Mucosa of stomach (tissue), 1 donor: ENCODE data around the gene B3GALT2.

Experiments
- H3K27me3 ChIP-seq: one replicate; pipeline ENCODE4 v1.7.0; 2013; ENCODE audit warnings: mild to moderate bottlenecking, low read length; ENCODE audit not compliant: control insufficient read depth, insufficient read depth
- H3K36me3 ChIP-seq: one replicate; pipeline ENCODE4 v1.7.0; 2013; ENCODE audit warnings: low read length; ENCODE audit not compliant: control insufficient read depth, insufficient read depth
- H3K4me1 ChIP-seq: one replicate; pipeline ENCODE4 v1.7.0; 2013; ENCODE audit warnings: mild to moderate bottlenecking, low read length; ENCODE audit not compliant: control insufficient read depth, insufficient read depth
- H3K4me3 ChIP-seq: one replicate; pipeline ENCODE4 v1.7.0; 2013; ENCODE audit warnings: low read length
- H3K9ac ChIP-seq: one replicate; pipeline ENCODE4 v1.7.0; 2013; ENCODE audit warnings: mild to moderate bottlenecking, low read length, moderate library complexity
- H3K9me3 ChIP-seq: one replicate; pipeline ENCODE4 v1.7.0; 2013; ENCODE audit warnings: mild to moderate bottlenecking, low read length, moderate library complexity; ENCODE audit not compliant: control insufficient read depth
- donor health status: Pancreatic carcinoma.

B3GALT2 gene

GRCh38 chr1:193179094-193179493 is 7.3 kb downstream of the B3GALT2 start:
- Histone ChIP-seq H3K27me3 (no peaks in the 10 kb centered on the region), H3K9ac (no peak overlapping the region), H3K4me3 (no peak overlapping the region), H3K9me3 (no peaks in the 10 kb centered on the region), H3K4me1 (no peaks in the 10 kb centered on the region), H3K36me3 (no peaks in the 10 kb centered on the region)

DNA sequence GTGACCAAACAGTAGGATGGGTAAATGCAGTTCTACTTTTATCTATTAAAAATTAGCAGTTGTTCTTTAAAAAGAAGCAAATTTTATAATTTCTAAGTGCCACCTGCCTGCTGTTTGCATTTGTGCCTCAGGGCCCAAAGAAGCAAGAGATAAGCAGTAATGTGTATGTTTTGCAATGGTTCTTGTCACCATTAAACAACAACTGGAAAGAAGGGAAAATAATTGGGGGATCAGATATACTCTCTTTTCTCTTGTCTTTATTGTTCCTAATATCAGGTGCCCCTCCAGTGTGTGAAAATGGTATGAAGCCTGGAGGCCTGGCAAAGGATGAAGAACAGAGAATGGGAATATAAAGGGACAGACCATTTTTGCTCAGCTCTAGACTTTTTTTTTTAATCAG is 9.6 kb downstream of the B3GALT2 start:
- Histone ChIP-seq H3K27me3 (no peaks in the 10 kb centered on the region), H3K9me3 (no peaks in the 10 kb centered on the region), H3K9ac (no peak overlapping the region), H3K4me1 (no peaks in the 10 kb centered on the region), H3K4me3 (no peak overlapping the region), H3K36me3 (no peaks in the 10 kb centered on the region)

- H3K27me3 ChIP-seq = no peaks in the 10 kb centered on the region
- no peaks in the 10 kb centered on the region for H3K4me1 ChIP-seq
- no peaks in the 10 kb centered on the region for H3K36me3 ChIP-seq
- no peak overlapping the region for H3K4me3 ChIP-seq
- no peaks in the 10 kb centered on the region for H3K9me3 ChIP-seq
- no peak overlapping the region for H3K9ac ChIP-seq
Observed at GRCh38 chr1:193176113-193176512, 10.3 kb downstream of the B3GALT2 start.

GRCh38 chr1:193157360-193157759 is 29.1 kb downstream of the B3GALT2 start:
- Histone ChIP-seq H3K4me1 (peaks cover 9% of the 10 kb centered on the region), H3K4me3 (no peak overlapping the region), H3K9me3 (no peaks in the 10 kb centered on the region), H3K9ac (no peak overlapping the region), H3K27me3 (no peaks in the 10 kb centered on the region), H3K36me3 (no peaks in the 10 kb centered on the region)

GRCh38 chr1:193156822-193157142 is 29.6 kb downstream of the B3GALT2 start:
- Histone ChIP-seq H3K27me3 (no peaks in the 10 kb centered on the region), H3K36me3 (no peaks in the 10 kb centered on the region), H3K9ac (no peak overlapping the region), H3K9me3 (no peaks in the 10 kb centered on the region), H3K4me1 (peaks cover 9% of the 10 kb centered on the region), H3K4me3 (no peak overlapping the region)

GRCh38 chr1:193156117-193156821 is 30.1 kb downstream of the B3GALT2 start:
- Histone ChIP-seq H3K4me1 (peaks cover 9% of the 10 kb centered on the region), H3K36me3 (no peaks in the 10 kb centered on the region), H3K4me3 (no peak overlapping the region), H3K27me3 (no peaks in the 10 kb centered on the region), H3K9ac (no peak overlapping the region), H3K9me3 (no peaks in the 10 kb centered on the region)

- Histone ChIP-seq H3K9ac (no peak overlapping the region), H3K4me3 (no peak overlapping the region), H3K36me3 (no peaks in the 10 kb centered on the region), H3K9me3 (no peaks in the 10 kb centered on the region), H3K27me3 (no peaks in the 10 kb centered on the region), H3K4me1 (no peaks in the 10 kb centered on the region)
Observed at GRCh38 chr1:193144999-193145398, 41.4 kb downstream of the B3GALT2 start.

GRCh38 chr1:193144361-193144938 is 42.0 kb downstream of the B3GALT2 start:
- H3K9ac ChIP-seq = no peak overlapping the region
- no peaks in the 10 kb centered on the region for H3K36me3 ChIP-seq
- H3K27me3 ChIP-seq = no peaks in the 10 kb centered on the region
- H3K4me1 ChIP-seq = no peaks in the 10 kb centered on the region
- H3K4me3 ChIP-seq = no peak overlapping the region
- no peaks in the 10 kb centered on the region for H3K9me3 ChIP-seq

DNA sequence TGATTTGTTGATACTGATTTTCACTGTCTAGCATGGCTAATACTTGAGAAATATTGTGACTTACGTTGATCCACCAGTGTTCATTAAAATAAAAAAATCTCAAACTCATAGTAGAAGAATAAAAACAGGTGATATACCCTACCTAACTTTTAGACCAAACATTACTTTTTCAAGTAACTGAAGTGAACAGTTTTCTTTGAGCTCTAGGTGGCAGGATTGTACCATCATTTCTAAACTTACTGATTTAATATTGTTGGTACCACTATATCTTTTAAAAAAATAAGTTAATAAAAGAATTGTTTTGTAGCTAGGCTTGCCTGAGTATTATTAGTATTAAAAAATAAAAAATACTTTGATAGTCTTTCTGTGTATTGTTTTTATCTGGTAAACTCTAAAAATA is 43.1 kb downstream of the B3GALT2 start:
- no peaks in the 10 kb centered on the region for H3K9me3 ChIP-seq
- no peaks in the 10 kb centered on the region for H3K27me3 ChIP-seq
- no peak overlapping the region for H3K4me3 ChIP-seq
- H3K9ac ChIP-seq = no peak overlapping the region
- no peaks in the 10 kb centered on the region for H3K4me1 ChIP-seq
- H3K36me3 ChIP-seq = no peaks in the 10 kb centered on the region

DNA sequence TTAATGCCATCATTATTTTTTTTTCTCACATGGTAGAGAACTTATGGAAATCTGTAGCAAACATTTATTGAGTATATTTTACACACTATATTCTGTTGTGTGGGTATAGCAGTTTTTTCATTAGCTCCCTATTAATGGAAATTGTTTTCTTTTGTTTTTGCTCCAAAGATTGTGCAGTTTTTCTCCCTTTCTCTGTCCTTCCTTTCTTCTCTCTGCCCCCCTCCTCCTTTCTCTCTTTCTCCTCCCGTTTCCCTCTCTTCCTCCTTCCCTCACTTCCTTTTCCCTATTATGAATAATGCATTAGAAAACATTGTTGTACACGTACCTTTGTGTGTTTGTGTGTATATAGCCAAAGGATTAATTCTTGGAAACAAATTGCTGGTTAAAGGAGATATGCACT is 44.0 kb downstream of the B3GALT2 start:
- Histone ChIP-seq H3K9ac (no peak overlapping the region), H3K4me1 (no peaks in the 10 kb centered on the region), H3K36me3 (no peaks in the 10 kb centered on the region), H3K4me3 (no peak overlapping the region), H3K27me3 (no peaks in the 10 kb centered on the region), H3K9me3 (no peaks in the 10 kb centered on the region)

DNA sequence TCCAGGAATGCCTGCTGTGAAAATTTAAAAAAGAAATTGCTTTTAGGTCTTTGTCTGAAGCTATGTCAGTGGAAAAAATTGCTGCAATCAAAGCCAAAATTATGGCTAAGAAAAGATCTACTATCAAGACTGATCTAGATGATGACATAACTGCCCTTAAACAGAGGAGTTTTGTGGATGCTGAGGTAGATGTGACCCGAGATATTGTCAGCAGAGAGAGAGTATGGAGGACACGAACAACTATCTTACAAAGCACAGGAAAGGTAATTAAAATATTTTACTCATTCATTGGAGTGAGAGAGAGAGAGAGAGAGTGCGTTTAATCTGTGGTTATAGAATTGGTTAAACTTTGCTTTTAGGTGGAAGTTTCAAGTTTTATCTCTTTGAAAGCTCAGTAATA is 44.6 kb downstream of the B3GALT2 start:
- no peak overlapping the region for H3K9ac ChIP-seq

GRCh38 chr1:193140254-193140653 is 46.2 kb downstream of the B3GALT2 start:
- H3K36me3 ChIP-seq = no peaks in the 10 kb centered on the region

More for the DNA sequence above, 44.6 kb downstream of the B3GALT2 start:
- Histone ChIP-seq H3K4me3 (no peak overlapping the region), H3K4me1 (no peaks in the 10 kb centered on the region), H3K27me3 (no peaks in the 10 kb centered on the region), H3K36me3 (no peaks in the 10 kb centered on the region), H3K9me3 (no peaks in the 10 kb centered on the region)

More at GRCh38 chr1:193140254-193140653, 46.2 kb downstream of the B3GALT2 start:
- Histone ChIP-seq H3K4me3 (no peak overlapping the region), H3K27me3 (no peaks in the 10 kb centered on the region), H3K4me1 (no peaks in the 10 kb centered on the region), H3K9ac (no peak overlapping the region), H3K9me3 (no peaks in the 10 kb centered on the region)
